ENCODE results near the gene SMAD3. TPM values are rescaled to one million over a fixed set of nuclear protein-coding genes. Genes with fewer than 3 reads are reported as not detected.
A peak's percentile ranks its signal among the peaks of the same experiment; 100 is the strongest.

The SMAD3 gene
- total RNA-seq (10 to 100 TPM; 25.7 to 47.6 (median 44.0) TPM), polyA plus RNA-seq (10 to 100 TPM in 2 of 3 donors, 1 to 10 TPM in 1; 2.9 to 29.3 (median 20.3) TPM)
- long read RNA-seq, donor 1, full-length matches to known transcripts = 1 of 10 reads
- long read RNA-seq, donor 1, partial matches to known transcripts = 1 of 10 reads
- long read RNA-seq, donor 1, other reads (novel, unspliced or antisense) = 8 of 10 reads
- long read RNA-seq, donor 2, full-length matches to known transcripts = 7 of 33 reads
- long read RNA-seq, donor 2, partial matches to known transcripts = 6 of 33 reads
- long read RNA-seq, donor 2, other reads (novel, unspliced or antisense) = 20 of 33 reads

DNA sequence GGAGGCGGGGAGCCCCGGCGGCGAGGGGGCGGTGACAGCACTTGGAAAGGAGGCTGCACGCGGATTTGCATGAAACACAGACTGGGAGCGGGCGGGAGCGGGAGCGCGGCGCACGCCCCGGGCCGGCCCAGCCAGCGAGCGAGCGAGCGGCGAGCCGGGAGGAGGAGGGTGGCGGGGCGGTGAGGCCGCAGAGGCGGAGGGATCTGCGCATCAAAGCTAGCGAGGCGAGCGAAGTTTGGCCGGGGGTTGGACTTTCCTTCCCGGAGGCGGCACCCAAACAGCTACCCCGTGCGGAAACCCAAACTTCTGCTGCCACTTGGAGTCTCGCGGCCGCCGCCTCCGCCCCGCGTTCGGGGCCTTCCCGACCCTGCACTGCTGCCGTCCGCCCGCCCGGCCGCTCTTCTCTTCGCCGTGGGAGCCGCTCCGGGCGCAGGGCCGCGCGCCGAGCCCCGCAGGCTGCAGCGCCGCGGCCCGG is at the start of gene SMAD3:
Gene SMAD3 (plus strand): TSS at position 72 of the 475 bp plus-strand sequence. CDS start 553 bp downstream, outside the sequence.
- H3K27me3 ChIP-seq (ENCODE audit: insufficient read depth in 3 of 3, low read length in 2 of 3) = no peaks in the 10 kb centered on the region
- peak within 1 kb of the TSS; percentile 91 for H3K4me3 ChIP-seq
- peak within 1 kb of the TSS; percentile 92 for H3K27ac ChIP-seq
- peaks cover 35% of the 10 kb centered on the region for H3K4me1 ChIP-seq
- H3K36me3 ChIP-seq (ENCODE audit: insufficient read depth in 1 of 2, low read depth in 1 of 2) = no peaks in the 10 kb centered on the region
- TF ChIP-seq, protein P1, sequence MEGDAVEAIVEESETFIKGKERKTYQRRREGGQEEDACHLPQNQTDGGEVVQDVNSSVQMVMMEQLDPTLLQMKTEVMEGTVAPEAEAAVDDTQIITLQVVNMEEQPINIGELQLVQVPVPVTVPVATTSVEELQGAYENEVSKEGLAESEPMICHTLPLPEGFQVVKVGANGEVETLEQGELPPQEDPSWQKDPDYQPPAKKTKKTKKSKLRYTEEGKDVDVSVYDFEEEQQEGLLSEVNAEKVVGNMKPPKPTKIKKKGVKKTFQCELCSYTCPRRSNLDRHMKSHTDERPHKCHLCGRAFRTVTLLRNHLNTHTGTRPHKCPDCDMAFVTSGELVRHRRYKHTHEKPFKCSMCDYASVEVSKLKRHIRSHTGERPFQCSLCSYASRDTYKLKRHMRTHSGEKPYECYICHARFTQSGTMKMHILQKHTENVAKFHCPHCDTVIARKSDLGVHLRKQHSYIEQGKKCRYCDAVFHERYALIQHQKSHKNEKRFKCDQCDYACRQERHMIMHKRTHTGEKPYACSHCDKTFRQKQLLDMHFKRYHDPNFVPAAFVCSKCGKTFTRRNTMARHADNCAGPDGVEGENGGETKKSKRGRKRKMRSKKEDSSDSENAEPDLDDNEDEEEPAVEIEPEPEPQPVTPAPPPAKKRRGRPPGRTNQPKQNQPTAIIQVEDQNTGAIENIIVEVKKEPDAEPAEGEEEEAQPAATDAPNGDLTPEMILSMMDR (IDR thresholded peaks at IDR 0.05) = no peak
- intact Hi-C loops (cut with DNase I) = loop anchor here (2.0 to 10.0 kb wide), 7 partner anchors 38 to 239 kb away; partner anchors contain the start of genes AAGAB (in 2 of the 2) and IQCH (in 2 of the 2)
- ATAC-seq (peak; percentile 80 to 84 (median 82)), DNase-seq (peak; percentile 92 to 96)
- WGBS, 3 donors = 0% methylated on average over 45 to 63 of the region's 63 CpGs
- no peaks in the 10 kb centered on the region for H3K9me3 ChIP-seq

DNA sequence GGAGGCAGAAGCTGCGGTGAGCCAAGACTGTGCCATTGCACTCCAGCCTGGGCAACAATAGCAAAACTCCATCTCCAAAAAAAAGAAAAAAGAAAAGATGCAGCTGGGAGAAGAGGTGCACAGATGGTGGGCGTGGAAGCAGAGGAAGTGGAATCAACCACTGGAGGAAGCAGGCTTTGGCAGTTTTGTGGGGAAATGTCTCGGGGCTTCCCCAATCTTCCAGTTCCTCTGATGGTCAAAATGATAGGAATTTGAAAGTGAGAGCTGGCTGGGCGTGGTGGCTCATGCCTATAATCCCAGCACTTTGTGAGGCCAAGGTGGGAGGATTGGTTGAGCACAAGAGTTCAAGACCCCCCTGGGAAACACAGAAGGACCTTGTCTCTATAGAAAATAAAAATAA is 48.1 kb upstream of the SMAD3 start:
- no peaks in the 10 kb centered on the region for H3K4me1 ChIP-seq

DNA sequence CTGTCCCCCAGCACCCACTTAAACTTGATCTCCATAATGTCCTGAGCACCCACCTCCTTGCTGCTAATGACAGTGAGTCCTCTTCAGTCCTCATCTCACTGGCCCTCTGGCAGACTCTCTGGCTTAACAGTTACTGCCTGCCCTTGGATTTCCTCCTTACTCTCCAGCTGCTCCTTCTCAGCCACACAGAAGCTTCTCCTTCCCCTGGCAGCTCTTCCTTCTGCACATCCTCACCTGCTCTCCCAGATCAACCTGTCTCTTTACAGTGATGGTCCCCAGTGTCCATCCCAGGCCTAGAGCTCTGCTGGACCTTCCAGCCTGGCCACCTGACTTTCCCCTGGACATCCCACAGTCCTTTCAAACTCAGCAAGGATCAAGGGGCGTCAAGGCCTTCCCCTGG is 47.4 kb upstream of the SMAD3 start:
- Histone ChIP-seq H3K27ac (no peak overlapping the region), H3K27me3 (ENCODE audit: insufficient read depth in 3 of 3, low read length in 2 of 3) (no peaks in the 10 kb centered on the region), H3K9me3 (no peaks in the 10 kb centered on the region), H3K4me3 (no peak overlapping the region), H3K36me3 (ENCODE audit: insufficient read depth in 1 of 2, low read depth in 1 of 2) (no peaks in the 10 kb centered on the region), H3K4me1 (no peaks in the 10 kb centered on the region)
- intact Hi-C loops (cut with DNase I) = no loop called here
- ATAC-seq (no peak), DNase-seq (no peak)
- 69 to 76% (median 73%) methylated on average over 1 of the region's 1 CpG for WGBS, 3 donors
- TF ChIP-seq, protein P1 (IDR thresholded peaks at IDR 0.05) = no peak

More for the DNA sequence above, 48.1 kb upstream of the SMAD3 start:
- TF ChIP-seq, protein P1 (IDR thresholded peaks at IDR 0.05) = no peak
- Histone ChIP-seq H3K9me3 (no peaks in the 10 kb centered on the region), H3K4me3 (no peak overlapping the region), H3K36me3 (ENCODE audit: insufficient read depth in 1 of 2, low read depth in 1 of 2) (no peaks in the 10 kb centered on the region), H3K27me3 (ENCODE audit: insufficient read depth in 3 of 3, low read length in 2 of 3) (no peaks in the 10 kb centered on the region), H3K27ac (no peak overlapping the region)
- DNase-seq (no peak), ATAC-seq (no peak)
- intact Hi-C loops (cut with DNase I) = no loop called here
- 73 to 78% (median 77%) methylated on average over 4 of the region's 4 CpGs for WGBS, 3 donors

DNA sequence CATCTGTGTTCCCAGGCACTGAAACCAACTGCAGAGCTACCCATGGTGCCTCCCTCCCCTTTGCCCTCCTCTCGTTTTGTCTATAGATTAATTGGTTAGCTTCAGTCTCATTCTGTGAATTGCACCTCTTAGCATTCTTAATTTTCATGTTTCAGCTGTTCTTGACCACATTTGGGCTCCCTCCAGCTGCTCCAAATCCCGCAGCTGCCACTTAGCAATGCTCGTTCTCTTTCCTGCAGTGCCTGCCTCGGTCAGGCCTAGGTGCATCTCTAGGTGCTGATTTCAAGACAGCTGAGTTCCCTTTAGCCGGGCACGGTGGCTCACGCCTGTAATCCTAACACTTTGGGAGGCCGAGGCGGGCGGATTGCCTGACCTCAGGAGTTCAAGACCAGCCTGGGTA is 47.0 kb upstream of the SMAD3 start:
- DNase-seq (no peak), ATAC-seq (no peak)
- Histone ChIP-seq H3K36me3 (ENCODE audit: insufficient read depth in 1 of 2, low read depth in 1 of 2) (no peaks in the 10 kb centered on the region), H3K4me3 (no peak overlapping the region), H3K27ac (no peak overlapping the region), H3K9me3 (no peaks in the 10 kb centered on the region), H3K27me3 (ENCODE audit: insufficient read depth in 3 of 3, low read length in 2 of 3) (no peaks in the 10 kb centered on the region), H3K4me1 (no peaks in the 10 kb centered on the region)
- TF ChIP-seq, protein P1 (IDR thresholded peaks at IDR 0.05) = no peak
- 66 to 80% (median 69%) methylated on average over 10 of the region's 10 CpGs for WGBS, 3 donors
- intact Hi-C loops (cut with DNase I) = no loop called here
